IMR-90 (cell line): ENCODE measurements around the gene VMAC. TPM values are rescaled to one million over a fixed set of nuclear protein-coding genes. Genes with fewer than 3 reads are reported as not detected.

Experiments used
- ATAC-seq: fragments of 200-7000 bp; cut with Tn5 transposase; 2 replicates; pipeline ENCODE4 v1.9.1; 2020; ENCODE audit warnings: low read depth, mild to moderate bottlenecking, moderate library complexity
- BruUV-seq: library from RNA; stranded (reverse); fragments of 400-500 nt; replicated peaks from 2 replicates; lab custom pipeline; 2021; lab: Mats Ljungman, UMichigan
- CTCF ChIA-PET: fragments of 300-600 bp; formaldehyde crosslinking; extraction: SDS; loops from one replicate; lab custom pipeline; 2021; ENCODE audit warnings: antibody characterized with exemption; lab: Yijun Ruan, JAX
- POLR2A ChIA-PET: fragments of 300-600 bp; sonication (Branson Sonifier 250); formaldehyde crosslinking; loops from one replicate; lab custom pipeline; 2022; ENCODE audit warnings: antibody characterized with exemption; ENCODE audit not compliant: unreplicated experiment; lab: Charles Lee
- DNase-seq: peaks from one replicate; pipeline ENCODE4 v3.0.0; 2013
- H2AFZ ChIP-seq: replicated peaks from 2 replicates; pipeline ENCODE3; 2013; ENCODE audit warnings: low read length, mild to moderate bottlenecking; ENCODE audit not compliant: poor library complexity
- H2AK5ac ChIP-seq: 2 replicates; pipeline ENCODE4 v1.6.1; 2013; ENCODE audit warnings: low read depth, low read length, inconsistent platforms
- H2AK9ac ChIP-seq: replicated peaks from 2 replicates; pipeline ENCODE3; 2013; ENCODE audit warnings: mild to moderate bottlenecking, low read depth, low read length, moderate library complexity; ENCODE audit not compliant: poor library complexity
- H2BK120ac ChIP-seq: 2 replicates; pipeline ENCODE4 v1.6.1; 2013; ENCODE audit warnings: low read depth, low read length, inconsistent platforms
- H2BK15ac ChIP-seq: 3 replicates; pipeline ENCODE4 v1.6.1; 2013; ENCODE audit warnings: low read depth, low read length, inconsistent platforms
- H2BK20ac ChIP-seq: 2 replicates; pipeline ENCODE4 v1.6.1; 2013; ENCODE audit warnings: low read depth, mild to moderate bottlenecking, inconsistent platforms, low read length, moderate library complexity
- H2BK5ac ChIP-seq: 2 replicates; pipeline ENCODE4 v1.6.1; 2013; ENCODE audit warnings: mild to moderate bottlenecking, low read depth, low read length, inconsistent platforms; ENCODE audit not compliant: poor library complexity, severe bottlenecking
- H3K14ac ChIP-seq: replicated peaks from 2 replicates; pipeline ENCODE4 v1.6.1; 2013; ENCODE audit warnings: low read depth, low read length, inconsistent platforms
- H3K18ac ChIP-seq: 2 replicates; pipeline ENCODE4 v1.6.1; 2013; ENCODE audit warnings: low read depth, low read length, control low read depth
- H3K23ac ChIP-seq: 2 replicates; pipeline ENCODE4 v1.6.1; 2013; ENCODE audit warnings: low read depth, low read length, inconsistent platforms
- H3K27ac ChIP-seq: 2 replicates; pipeline ENCODE4 v1.5.1; 2013; ENCODE audit warnings: mild to moderate bottlenecking, control low read depth, low read length; ENCODE audit not compliant: insufficient read depth
- H3K27me3 ChIP-seq: 2 replicates; pipeline ENCODE4 v1.6.1; 2013; ENCODE audit warnings: low read length; ENCODE audit not compliant: control insufficient read depth, insufficient read depth
- H3K36me3 ChIP-seq: 2 replicates; pipeline ENCODE4 v1.6.1; 2013; ENCODE audit warnings: low read length, mixed read lengths; ENCODE audit not compliant: control insufficient read depth, insufficient read depth
- H3K4ac ChIP-seq: 2 replicates; pipeline ENCODE4 v1.6.1; 2013; ENCODE audit warnings: low read depth, low read length, inconsistent platforms
- H3K4me1 ChIP-seq: 2 replicates; pipeline ENCODE4 v1.6.1; 2013; ENCODE audit warnings: low read length, mixed read lengths; ENCODE audit not compliant: control insufficient read depth, insufficient read depth
- H3K4me2 ChIP-seq: 2 replicates; pipeline ENCODE4 v1.6.1; 2013; ENCODE audit warnings: low read depth, mild to moderate bottlenecking, control low read depth, low read length, moderate library complexity
- H3K4me3 ChIP-seq: 2 replicates; pipeline ENCODE4 v1.5.1; 2013; ENCODE audit warnings: low read depth, mild to moderate bottlenecking, control low read depth, low read length, moderate library complexity; ENCODE audit not compliant: insufficient read depth
- H3K56ac ChIP-seq: 2 replicates; pipeline ENCODE4 v1.6.1; 2013; ENCODE audit warnings: low read length, inconsistent platforms; ENCODE audit not compliant: insufficient read depth; ENCODE audit errors: extremely low read depth
- H3K79me1 ChIP-seq, 2 experiments: 2 replicates each; pipeline ENCODE4 v1.6.1; 2013; ENCODE audit warnings: low read length in 2 of 2, inconsistent platforms in 1 of 2, low read depth in 1 of 2
- H3K9ac ChIP-seq: 2 replicates; pipeline ENCODE4 v1.6.1; 2013; ENCODE audit warnings: low read depth, low read length, control low read depth
- H3K9me1 ChIP-seq: 2 replicates; pipeline ENCODE4 v1.6.1; 2013; ENCODE audit warnings: low read length, inconsistent platforms; ENCODE audit not compliant: insufficient read depth
- H3K9me3 ChIP-seq: 2 replicates; pipeline ENCODE4 v1.6.1; 2013; ENCODE audit warnings: low read length; ENCODE audit not compliant: control insufficient read depth, insufficient read depth
- H4K20me1 ChIP-seq: 2 replicates; pipeline ENCODE4 v1.6.1; 2013; ENCODE audit warnings: low read length, inconsistent platforms; ENCODE audit not compliant: insufficient read depth
- H4K5ac ChIP-seq: 2 replicates; pipeline ENCODE4 v1.6.1; 2013; ENCODE audit warnings: mild to moderate bottlenecking, low read depth, low read length, control low read depth
- H4K8ac ChIP-seq, 2 experiments: 2 replicates each; pipeline ENCODE4 v1.6.1; 2013; ENCODE audit warnings: low read depth in 2 of 2, low read length in 2 of 2, control low read depth in 1 of 2, inconsistent platforms in 1 of 2
- H4K91ac ChIP-seq: 2 replicates; pipeline ENCODE4 v1.6.1; 2013; ENCODE audit warnings: low read depth, low read length, inconsistent platforms; ENCODE audit not compliant: insufficient read depth
- CEBPB ChIP-seq: IDR thresholded peaks from 2 replicates; pipeline ENCODE4 v1.6.1; 2012; ENCODE audit warnings: low read depth, low read length, improper control_type of control experiment
- FOS ChIP-seq: fragments of 150-350 bp; IDR thresholded peaks from 2 replicates; pipeline ENCODE4 v1.6.1; 2016; ENCODE audit warnings: low read depth, low read length
- MAFK ChIP-seq: IDR thresholded peaks from 2 replicates; pipeline ENCODE4 v1.6.1; 2012; ENCODE audit warnings: low read depth, low read length, improper control_type of control experiment
- MAZ ChIP-seq: IDR thresholded peaks from 2 replicates; pipeline ENCODE4 v1.6.1; 2012; ENCODE audit warnings: low read depth, mild to moderate bottlenecking, low read length, improper control_type of control experiment, moderate library complexity, borderline replicate concordance
- POLR2A ChIP-seq: IDR thresholded peaks from 2 replicates; pipeline ENCODE4 v1.6.1; 2012; ENCODE audit warnings: mild to moderate bottlenecking, low read depth, low read length
- RAD21 ChIP-seq: IDR thresholded peaks from 2 replicates; pipeline ENCODE4 v1.6.1; 2012; ENCODE audit warnings: low read length, improper control_type of control experiment
- RCOR1 ChIP-seq: IDR thresholded peaks from 2 replicates; pipeline ENCODE4 v1.6.1; 2012; ENCODE audit warnings: mild to moderate bottlenecking, low read length, improper control_type of control experiment; ENCODE audit not compliant: insufficient replicate concordance
- RFX5 ChIP-seq: IDR thresholded peaks from 2 replicates; pipeline ENCODE4 v1.8.0; 2012; ENCODE audit warnings: low read depth, mild to moderate bottlenecking, low read length, moderate library complexity
- SMC3 ChIP-seq: fragments of 150-350 bp; IDR thresholded peaks from 2 replicates; pipeline ENCODE4 v1.6.1; 2016; ENCODE audit warnings: low read depth, mild to moderate bottlenecking, antibody characterized with exemption, low read length, moderate library complexity
- WGBS, 2 experiments: methylation state at CpG; one replicate each; pipeline versions ENCODE4 v1.1.5 to v1.1.7; 2013; ENCODE audit warnings: missing lambda C conversion rate in 2 of 2; ENCODE audit not compliant: insufficient read length in 1 of 2; ENCODE audit errors: extremely low coverage in 2 of 2; 5-methylcytosine and 5-hydroxymethylcytosine counted together
- dilution Hi-C: fragments of 300-500 bp; cut with HindIII; formaldehyde crosslinking; loops from one replicate; pipeline ENCODE4 v1.14.3; 2018; ENCODE audit warnings: low sequenced_read_pairs; ENCODE audit not compliant: unreplicated experiment
- in situ Hi-C: fragments of 300-500 bp; cut with MboI; formaldehyde crosslinking; loops from 3 replicates; pipeline ENCODE4 v1.14.3; 2019; ENCODE audit warnings: low sequenced_read_pairs, inconsistent platforms, mixed read lengths
- intact Hi-C: fragments of 100-400 bp; cut with micrococcal nuclease; formaldehyde crosslinking; loops from 2 replicates; pipeline ENCODE4 v1.10.0; 2022
- polyA plus RNA-seq, 3 experiments: library from polyadenylated mRNA; depleted of rRNA; stranded (reverse); fragments of >200 nt; gene quantifications; 2 replicates each; pipeline ENCODE4 v1.2.3, GENCODE V29; 2012; ENCODE audit warnings: low replicate concordance in 1 of 3
- total RNA-seq: library from RNA; depleted of rRNA; stranded (reverse); fragments of >200 nt; gene quantifications from 2 replicates; pipeline ENCODE4 v1.2.3, GENCODE V29; 2012
- TF ChIP-seq, protein P1 (sequence below): fragments of 150-350 bp; IDR thresholded peaks from 2 replicates; pipeline ENCODE4 v1.6.1; 2016; ENCODE audit warnings: low read depth, mild to moderate bottlenecking, low read length, moderate library complexity, borderline replicate concordance
- TF ChIP-seq, protein P2 (sequence below): conservative IDR thresholded peaks from 2 replicates; pipeline ENCODE4 v1.5.1; 2012; ENCODE audit warnings: mild to moderate bottlenecking, low read depth, low read length, improper control_type of control experiment
- TF ChIP-seq, protein P3 (sequence below): fragments of 150-350 bp; IDR thresholded peaks from 2 replicates; pipeline ENCODE4 v1.6.1; 2017; ENCODE audit warnings: mild to moderate bottlenecking, antibody characterized with exemption, low read length, low read depth

Gene VMAC
- total and polyA plus RNA-seq, 2 of the 4 experiments (the other 2 are of a cell fraction): 1.4 to 3.1 TPM

DNA sequence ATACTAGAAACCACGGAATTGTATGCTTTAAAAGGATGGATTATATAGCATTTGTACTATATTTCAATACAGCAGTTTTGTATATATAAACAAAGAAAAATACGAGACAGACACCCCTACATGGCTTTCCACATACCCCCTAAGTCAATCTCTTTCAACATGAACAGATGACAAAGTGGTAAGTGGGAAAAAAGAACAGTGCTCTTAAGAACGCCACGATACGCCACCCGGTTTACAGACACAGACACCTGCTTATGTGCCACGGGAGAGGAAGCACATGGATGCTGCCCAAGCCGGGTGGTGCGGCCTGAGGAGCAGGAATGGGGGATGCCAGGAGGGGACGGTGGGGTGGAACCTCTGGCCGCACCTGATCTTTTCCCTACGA, 17.5 kb downstream of the VMAC start:
- no peak overlapping the region for H2BK120ac ChIP-seq
- no peak overlapping the region for H3K56ac ChIP-seq
- no peak overlapping the region for H3K4ac ChIP-seq
- no peak overlapping the region for H4K5ac ChIP-seq
- H3K23ac ChIP-seq: no peak overlapping the region
- H2AK9ac ChIP-seq: no peak overlapping the region
- H3K27ac ChIP-seq: no peak overlapping the region
- H2AFZ ChIP-seq: no peak overlapping the region
- H3K18ac ChIP-seq: no peak overlapping the region
- H3K27me3 ChIP-seq: no peaks in the 10 kb centered on the region
- no peak overlapping the region for H3K9ac ChIP-seq
- 0 out of 2 replicates have a peak, but pooled peaks cover 2% of the 10 kb centered on the region for H3K9me1 ChIP-seq
- dilution Hi-C loops: no loop called here
- H3K4me2 ChIP-seq: no peak overlapping the region
- peaks cover 88% of the 10 kb centered on the region for H3K36me3 ChIP-seq
- 78% methylated on average over 3 of the region's 12 CpGs; no CpG with 5 or more reads in 1 of the 2 experiments for WGBS, 2 experiments
- no peak overlapping the region for H3K14ac ChIP-seq
- no TSS peak for BruUV-seq
- no peak overlapping the region for H2BK20ac ChIP-seq
- no peaks in the 10 kb centered on the region; the same call in 1 of the 2 replicates for H4K20me1 ChIP-seq
- no peak overlapping the region for H2BK5ac ChIP-seq
- ATAC-seq (no peak), DNase-seq (no peak)
- H2AK5ac ChIP-seq: no peak overlapping the region
- ChIA-PET CTCF (no interaction called here), POLR2A (no interaction called here)
- H4K91ac ChIP-seq: no peak overlapping the region
- no peaks in the 10 kb centered on the region for H3K9me3 ChIP-seq
- H4K8ac ChIP-seq: no peak overlapping the region
- H3K4me1 ChIP-seq: peaks cover 1% of the 10 kb centered on the region; the same call in 1 of the 2 replicates
- in situ Hi-C loops: no loop called here
- H2BK15ac ChIP-seq: no peak overlapping the region
- H3K4me3 ChIP-seq: no peak overlapping the region
- intact Hi-C loops: no loop called here
- no peak for TF ChIP-seq SMC3
- TF ChIP-seq, protein P1, sequence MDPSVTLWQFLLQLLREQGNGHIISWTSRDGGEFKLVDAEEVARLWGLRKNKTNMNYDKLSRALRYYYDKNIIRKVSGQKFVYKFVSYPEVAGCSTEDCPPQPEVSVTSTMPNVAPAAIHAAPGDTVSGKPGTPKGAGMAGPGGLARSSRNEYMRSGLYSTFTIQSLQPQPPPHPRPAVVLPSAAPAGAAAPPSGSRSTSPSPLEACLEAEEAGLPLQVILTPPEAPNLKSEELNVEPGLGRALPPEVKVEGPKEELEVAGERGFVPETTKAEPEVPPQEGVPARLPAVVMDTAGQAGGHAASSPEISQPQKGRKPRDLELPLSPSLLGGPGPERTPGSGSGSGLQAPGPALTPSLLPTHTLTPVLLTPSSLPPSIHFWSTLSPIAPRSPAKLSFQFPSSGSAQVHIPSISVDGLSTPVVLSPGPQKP: no peak
- TF ChIP-seq RCOR1: no peak
- no peak for TF ChIP-seq CEBPB
- TF ChIP-seq RFX5: no peak
- TF ChIP-seq, protein P2, sequence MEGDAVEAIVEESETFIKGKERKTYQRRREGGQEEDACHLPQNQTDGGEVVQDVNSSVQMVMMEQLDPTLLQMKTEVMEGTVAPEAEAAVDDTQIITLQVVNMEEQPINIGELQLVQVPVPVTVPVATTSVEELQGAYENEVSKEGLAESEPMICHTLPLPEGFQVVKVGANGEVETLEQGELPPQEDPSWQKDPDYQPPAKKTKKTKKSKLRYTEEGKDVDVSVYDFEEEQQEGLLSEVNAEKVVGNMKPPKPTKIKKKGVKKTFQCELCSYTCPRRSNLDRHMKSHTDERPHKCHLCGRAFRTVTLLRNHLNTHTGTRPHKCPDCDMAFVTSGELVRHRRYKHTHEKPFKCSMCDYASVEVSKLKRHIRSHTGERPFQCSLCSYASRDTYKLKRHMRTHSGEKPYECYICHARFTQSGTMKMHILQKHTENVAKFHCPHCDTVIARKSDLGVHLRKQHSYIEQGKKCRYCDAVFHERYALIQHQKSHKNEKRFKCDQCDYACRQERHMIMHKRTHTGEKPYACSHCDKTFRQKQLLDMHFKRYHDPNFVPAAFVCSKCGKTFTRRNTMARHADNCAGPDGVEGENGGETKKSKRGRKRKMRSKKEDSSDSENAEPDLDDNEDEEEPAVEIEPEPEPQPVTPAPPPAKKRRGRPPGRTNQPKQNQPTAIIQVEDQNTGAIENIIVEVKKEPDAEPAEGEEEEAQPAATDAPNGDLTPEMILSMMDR: no peak
- TF ChIP-seq RAD21: no peak
- TF ChIP-seq MAZ: no peak
- TF ChIP-seq, protein P3, sequence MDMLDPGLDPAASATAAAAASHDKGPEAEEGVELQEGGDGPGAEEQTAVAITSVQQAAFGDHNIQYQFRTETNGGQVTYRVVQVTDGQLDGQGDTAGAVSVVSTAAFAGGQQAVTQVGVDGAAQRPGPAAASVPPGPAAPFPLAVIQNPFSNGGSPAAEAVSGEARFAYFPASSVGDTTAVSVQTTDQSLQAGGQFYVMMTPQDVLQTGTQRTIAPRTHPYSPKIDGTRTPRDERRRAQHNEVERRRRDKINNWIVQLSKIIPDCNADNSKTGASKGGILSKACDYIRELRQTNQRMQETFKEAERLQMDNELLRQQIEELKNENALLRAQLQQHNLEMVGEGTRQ: no peak
- TF ChIP-seq FOS: no peak
- TF ChIP-seq MAFK: no peak
- TF ChIP-seq POLR2A: no peak
- H3K79me1 ChIP-seq: peaks cover 4 to 10% of the 10 kb centered on the region in 2 experiments; a peak in 2 of 4 replicates
